NCI-H69 (cell line): ENCODE measurements around the gene ACOT2.

Experiments used
- DNase-seq: peaks from one replicate; lab custom pipeline; 2025; lab: John Stamatoyannopoulos, UW

ACOT2 gene

DNA sequence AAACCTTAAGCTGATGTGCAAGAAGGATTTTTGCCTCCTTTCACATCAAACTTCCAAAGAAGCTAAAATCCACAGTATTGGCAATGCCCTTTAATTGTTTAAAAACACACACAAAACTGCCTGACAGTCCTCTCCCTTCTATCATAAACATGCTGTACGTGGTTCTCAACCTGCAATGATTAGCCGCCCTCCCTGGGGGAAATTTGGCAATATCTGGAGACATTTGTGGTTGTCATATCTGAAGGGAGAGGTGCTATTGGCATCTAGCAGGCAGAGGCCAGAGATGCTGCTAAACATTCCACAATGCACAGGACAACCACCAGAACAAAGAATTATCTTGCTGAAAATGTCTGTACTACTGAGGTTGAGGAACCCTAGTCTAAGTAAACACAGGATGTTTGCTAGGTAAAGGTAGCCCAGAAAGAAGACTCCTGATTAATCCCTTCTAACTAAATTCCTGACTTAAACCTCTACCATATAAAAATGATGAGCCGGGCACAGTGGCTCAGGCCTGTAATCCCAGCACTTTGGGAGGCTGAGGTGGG is 44.5 kb downstream of the ACOT2 start:
- DNase-seq, result no peak

DNA sequence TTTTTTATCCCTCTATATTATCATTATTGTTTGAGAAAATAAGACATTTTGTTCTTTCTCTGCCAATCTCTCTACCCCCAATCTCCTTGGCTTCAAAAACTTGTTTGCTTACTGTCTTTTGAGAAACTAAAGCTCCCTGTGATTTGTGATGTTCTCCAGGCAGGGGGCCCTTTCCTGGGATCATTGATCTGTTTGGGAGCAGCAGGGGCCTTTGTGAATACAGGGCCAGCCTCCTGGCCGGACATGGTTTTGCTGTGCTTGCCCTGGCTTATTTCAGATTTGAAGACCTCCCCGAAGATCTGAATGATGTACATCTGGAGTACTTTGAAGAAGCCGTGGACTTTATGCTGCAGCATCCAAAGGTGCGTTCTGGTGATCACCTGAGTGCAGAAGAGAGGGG is 47.8 kb downstream of the ACOT2 start:
- DNase-seq, result peak; percentile 8

DNA sequence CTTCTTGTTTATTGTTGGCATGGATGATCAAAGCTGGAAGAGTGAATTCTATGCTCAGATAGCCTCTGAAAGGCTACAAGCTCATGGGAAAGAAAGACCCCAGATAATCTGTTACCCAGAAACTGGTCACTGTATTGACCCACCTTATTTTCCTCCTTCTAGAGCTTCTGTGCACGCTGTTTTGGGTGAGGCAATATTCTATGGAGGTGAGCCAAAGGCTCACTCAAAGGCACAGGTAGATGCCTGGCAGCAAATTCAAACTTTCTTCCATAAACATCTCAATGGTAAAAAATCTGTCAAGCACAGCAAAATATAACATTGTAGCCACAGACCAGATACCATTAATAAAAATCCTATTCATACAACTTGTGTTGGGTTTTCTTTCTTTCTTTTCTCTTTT is 50.5 kb downstream of the ACOT2 start:
- no peak for DNase-seq

DNA sequence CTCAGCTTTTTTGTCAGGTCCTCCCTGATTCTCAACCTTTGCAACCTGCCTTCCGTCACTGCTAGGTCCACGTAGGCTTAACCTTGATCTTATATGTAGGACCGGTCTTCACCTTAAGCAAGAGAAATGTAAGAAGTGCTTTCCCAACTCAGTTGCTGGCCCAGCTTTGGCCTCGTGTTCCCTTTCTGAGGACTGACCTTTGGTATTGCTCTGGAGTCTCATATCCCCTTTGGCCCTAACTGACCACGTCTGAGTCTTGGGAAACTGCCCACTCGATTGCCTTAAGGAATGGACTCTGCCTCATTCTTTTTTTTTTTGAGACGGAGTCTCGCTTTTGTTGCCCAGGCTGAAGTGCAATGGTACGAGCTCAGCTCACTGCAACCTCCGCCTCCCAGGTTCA is 51.3 kb downstream of the ACOT2 start:
- no peak for DNase-seq

DNA sequence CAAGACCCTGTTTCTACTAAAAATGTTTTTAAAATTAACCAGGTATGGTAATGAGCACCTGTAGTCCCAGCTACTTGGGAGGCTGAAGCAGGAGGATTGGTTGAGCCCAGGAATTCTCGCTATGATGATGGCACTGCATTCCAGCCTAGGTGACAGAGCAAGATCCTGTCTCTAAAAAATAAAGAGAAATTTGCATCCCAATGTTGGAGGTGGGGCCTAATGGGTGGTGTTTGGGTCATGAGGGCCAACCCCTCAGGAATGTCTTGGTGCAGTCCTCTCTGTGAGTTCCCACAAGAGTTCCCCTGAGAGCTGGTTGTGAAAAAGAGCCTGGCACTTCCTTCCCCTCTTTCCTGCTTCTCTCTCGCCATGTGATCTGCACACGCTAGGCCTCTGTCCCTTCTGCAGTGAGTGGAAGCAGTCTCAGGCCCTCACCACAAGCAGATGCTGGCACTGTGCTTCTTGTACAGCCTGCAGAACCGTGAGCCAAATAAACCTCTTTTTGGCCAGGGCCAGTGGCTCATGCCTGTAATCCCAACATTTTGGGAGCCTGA is 54.6 kb downstream of the ACOT2 start:
- DNase-seq, result no peak
